AG20443 (cell line): ENCODE data around the gene WNT3.
"Not testable (repeated sequence)": the region's sequence is repeated elsewhere in the genome, so short reads cannot be mapped to it uniquely, and the experiment has no call there.

Experiments
- DNase-seq: peaks from one replicate; pipeline ENCODE4 v3.0.0; 2012; ENCODE audit warnings: low spot score, mixed read lengths

WNT3 gene

GRCh38 chr17:46765453-46765852 is 53.0 kb downstream of the WNT3 start:
- DNase-seq: no peak

- DNase-seq: peak; percentile 79
Measured at GRCh38 chr17:46764709-46765401, 53.6 kb downstream of the WNT3 start.

- no peak for DNase-seq
Measured at GRCh38 chr17:46764000-46764708, 54.3 kb downstream of the WNT3 start.

DNA sequence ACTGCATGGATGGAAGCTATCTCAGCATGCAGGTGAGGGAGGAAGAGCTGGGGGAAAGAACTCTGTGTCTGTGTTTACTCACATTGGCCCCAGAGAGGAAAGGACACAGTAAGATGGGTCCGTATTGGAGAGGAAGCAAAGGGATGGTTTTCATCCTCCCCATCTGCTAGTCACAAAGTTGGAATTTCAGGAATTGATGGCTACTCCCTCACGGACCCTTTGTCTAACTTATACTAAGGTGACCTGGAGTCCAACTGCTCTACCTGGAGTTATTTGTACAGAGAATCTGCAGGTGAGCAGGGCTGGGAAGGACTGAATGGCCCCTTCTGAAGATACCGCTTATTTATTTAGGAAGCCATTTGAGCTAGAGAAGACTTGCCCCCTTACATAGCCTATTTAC is 55.1 kb downstream of the WNT3 start:
- DNase-seq: no peak

DNA sequence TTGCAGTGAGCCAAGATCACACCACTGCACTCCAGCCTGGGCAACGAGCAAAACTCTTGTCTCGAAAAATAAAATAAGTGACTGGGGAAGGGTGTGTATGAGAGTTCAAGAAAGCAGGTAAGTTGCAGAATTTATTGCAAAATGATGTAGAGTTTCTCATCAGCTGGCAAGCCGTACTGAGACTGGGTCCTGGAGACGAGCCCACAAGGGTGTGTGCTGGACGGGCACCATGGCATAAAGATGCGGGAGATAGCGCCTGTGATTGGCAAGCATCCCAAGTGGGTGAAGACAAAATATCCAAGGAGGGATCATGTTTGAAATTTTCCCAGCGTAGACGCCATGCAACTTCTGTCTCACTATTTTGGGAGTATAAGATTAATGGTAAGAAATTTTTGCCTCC is 59.4 kb downstream of the WNT3 start:
- DNase-seq: no peak

GRCh38 chr17:46758614-46759013 is 59.9 kb downstream of the WNT3 start:
- DNase-seq: no peak

DNA sequence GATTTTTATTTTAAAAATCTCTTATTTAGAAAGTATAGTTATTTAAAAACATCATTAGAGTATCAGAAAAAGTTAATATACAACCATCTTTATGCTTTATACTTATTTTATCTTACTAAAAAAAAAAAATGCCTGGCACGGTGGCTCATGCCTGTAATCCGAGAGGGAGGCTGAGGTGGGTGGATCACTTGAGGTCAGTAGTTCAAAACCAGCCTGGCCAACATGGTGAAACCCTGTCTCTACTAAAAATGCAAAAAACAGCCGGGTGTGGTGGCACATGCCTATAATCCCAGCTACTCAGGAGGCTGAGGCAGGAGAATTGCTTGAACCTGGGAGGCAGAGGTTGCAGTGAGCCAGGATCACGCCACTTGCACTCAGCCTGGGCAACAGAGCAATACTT is 60.9 kb downstream of the WNT3 start:
- not testable (repeated sequence) for DNase-seq

DNA sequence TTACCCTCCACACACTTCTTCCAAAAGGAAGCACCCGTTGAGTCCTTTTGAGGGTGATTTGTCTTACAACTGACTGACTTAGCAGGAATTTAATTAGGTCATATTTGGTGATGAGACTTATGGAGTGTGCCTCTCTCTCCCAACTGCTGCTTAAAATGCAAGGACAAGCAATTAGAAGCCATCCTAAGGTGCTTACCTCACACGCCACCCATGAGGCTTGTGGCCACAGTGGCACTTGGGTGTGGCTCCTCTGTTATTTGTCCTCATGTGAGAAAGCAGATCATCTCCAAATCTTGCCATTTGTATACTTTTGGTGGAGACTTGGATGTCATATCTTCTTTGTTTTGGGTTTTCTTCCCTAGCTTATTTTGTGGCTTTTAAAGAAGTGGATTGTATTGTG is 61.6 kb downstream of the WNT3 start:
- no peak for DNase-seq

DNA sequence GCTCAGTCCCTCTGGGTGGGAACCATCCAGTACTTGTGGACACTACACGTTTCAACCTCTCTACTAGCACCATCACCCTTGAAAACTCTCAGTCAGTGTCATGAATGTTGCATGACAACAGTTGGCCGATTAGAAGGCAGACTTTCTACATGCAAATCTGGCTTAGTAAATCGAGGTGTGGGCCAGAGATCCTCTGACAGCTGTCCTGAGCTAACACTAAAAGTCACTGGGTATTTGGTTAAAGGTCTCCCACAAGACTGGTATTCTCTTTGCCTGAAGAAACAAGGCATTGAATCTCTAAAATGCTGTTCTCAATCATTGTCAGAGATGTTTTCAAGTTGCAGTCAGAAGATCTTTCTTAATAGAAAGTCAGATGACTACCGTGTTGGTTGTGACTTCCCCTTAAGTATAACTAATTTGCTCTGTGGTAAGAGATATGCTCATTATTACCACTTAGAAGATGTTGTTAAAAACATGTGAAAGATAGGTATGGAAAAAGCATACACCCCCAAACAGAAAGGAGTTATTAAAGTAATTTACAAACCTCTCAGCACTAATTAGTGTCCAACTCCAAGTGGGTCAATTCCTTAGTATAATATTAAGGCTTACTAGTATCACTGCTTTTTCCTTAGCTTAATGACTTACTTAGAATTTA is 62.3 kb downstream of the WNT3 start:
- no peak for DNase-seq

DNA sequence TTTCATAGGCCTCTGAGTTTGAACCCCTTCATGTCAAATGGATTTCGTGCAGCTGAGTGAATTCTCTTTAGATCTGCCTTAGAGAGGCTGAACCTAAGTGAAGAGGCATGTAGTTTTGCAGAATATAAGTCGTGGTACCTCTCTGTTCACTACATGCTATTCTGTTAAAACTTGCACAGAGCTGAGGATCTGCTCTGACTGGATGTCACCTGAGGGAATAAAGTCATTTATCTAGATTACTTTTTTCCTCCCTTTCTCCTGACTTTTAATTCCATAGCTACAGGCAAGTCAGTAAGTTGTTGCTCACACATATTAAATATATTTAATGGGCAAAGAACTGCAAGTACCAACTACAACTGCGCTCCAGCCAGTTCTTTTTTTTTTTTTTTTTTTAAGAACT is 64.7 kb downstream of the WNT3 start:
- DNase-seq: no peak

GRCh38 chr17:46751425-46751824 is 67.1 kb downstream of the WNT3 start:
- no peak for DNase-seq

DNA sequence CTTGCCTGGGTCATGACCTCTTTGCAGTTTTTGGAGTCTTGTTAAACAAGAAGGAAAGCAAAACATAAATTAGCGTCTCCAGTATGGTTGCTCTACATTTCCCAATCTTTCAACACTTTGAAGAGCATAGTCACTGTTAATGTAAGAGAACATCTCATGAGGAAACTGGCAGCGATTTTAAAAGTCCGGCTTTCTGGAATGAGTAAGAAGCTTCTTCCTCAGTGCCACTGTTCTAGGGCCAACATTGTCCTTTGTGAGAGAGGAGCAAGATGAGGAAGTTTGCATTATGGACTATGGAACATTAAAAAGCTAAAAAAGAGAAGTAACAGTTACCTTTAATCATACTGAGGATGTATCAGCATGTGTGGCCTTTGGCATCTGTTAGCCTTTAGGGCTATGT is 73.1 kb downstream of the WNT3 start:
- DNase-seq: no peak

- no peak for DNase-seq
Measured at GRCh38 chr17:46744441-46744840, 74.1 kb downstream of the WNT3 start.

DNA sequence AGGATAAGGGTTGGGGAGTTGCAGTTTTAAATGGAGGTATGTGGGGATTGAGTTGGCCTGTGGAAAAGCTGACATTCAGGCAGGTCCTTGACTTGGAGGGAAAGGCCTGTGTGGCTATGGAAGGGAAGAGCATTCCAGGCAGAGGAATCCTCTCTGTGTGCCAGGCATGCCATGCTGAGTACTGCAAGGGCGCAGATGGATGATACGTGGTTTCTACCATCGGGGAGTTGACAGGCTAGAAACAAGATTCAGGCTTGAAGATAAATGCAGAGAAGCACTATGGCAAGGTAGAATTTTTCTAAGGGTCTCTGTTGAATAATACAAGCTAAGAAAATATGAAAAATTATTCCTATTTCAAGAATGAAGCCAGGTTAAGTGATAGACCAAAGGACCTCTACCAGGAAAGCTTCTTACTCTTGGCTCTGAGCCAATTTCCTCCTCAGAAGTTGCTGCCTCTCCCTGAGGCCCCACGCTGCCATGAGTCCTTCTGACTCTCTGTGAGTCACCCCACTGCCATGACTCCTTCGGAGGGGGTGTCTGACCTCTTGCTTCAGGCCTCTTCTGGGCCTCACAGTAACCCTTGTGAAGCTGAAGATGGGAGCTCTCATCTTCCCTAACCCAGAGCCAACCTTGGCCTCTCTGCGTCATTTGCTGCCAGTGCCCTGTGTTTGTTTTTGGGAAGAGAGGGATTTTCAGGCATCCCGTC is 75.8 kb downstream of the WNT3 start:
- peak; percentile 87 for DNase-seq

- no peak for DNase-seq
Measured at GRCh38 chr17:46741122-46741730, 77.3 kb downstream of the WNT3 start.

GRCh38 chr17:46739982-46740381 is 78.5 kb downstream of the WNT3 start:
- no peak for DNase-seq

- no peak for DNase-seq
Measured at GRCh38 chr17:46738544-46738943, 79.9 kb downstream of the WNT3 start.

GRCh38 chr17:46737326-46737725 is 81.2 kb downstream of the WNT3 start:
- DNase-seq: no peak

- DNase-seq: no peak
Measured at GRCh38 chr17:46736100-46736499, 82.4 kb downstream of the WNT3 start.

GRCh38 chr17:46733837-46734475 is 84.5 kb downstream of the WNT3 start:
- no peak for DNase-seq

DNA sequence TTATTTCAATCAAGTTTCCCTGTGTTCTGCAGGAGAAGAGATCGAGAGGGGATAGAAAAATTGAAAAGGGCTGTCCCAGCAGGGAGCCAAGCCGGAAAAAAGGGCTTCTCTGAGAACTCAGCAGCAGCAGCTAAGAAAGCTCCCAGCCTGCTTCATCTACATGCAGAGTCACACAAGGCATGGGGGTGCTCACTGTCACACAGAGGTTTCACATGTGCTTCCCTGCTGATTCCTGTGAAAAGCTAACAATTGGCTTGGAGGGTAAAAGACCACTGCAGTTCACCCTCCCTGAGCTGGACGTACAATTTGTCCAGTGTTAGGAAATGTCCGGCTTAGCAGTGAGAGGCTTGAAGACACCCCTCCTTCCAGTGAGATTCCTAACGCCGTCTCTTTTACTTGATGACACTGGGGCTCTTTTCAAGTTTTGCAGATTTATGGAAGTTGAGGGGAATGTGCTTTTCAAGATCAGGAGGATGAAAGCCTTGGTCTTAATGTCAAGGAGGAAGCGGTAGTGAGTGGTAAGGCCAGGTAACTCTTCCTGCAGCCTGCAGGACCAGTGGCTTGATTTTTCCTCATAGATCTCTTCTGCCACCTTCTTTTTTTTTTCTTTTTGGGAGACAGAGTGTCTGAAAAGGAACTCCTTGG is 85.6 kb downstream of the WNT3 start:
- no peak for DNase-seq
